Astrocyte of the cerebellum (primary cell): Measurements from ENCODE around the gene LRRC18.

Experiments
- DNase-seq: peaks from one replicate; pipeline ENCODE4 v3.0.0-alpha.2; 2011; ENCODE audit warnings: low read depth
- H3K4me3 ChIP-seq: 2 replicates; pipeline ENCODE4 v1.5.1; 2011; ENCODE audit warnings: mild to moderate bottlenecking, low read depth, low read length, moderate library complexity
- CTCF ChIP-seq: IDR thresholded peaks from 2 replicates; pipeline ENCODE4 v1.5.1; 2012; ENCODE audit warnings: low read length, low read depth, moderate library complexity, mild to moderate bottlenecking; ENCODE audit errors: missing control alignments
- in situ Hi-C: cut with HindIII; loops from 2 replicates; pipeline ENCODE4 v1.10.0; 2017; ENCODE audit warnings: low sequenced_read_pairs

The LRRC18 gene

GRCh38 chr10:48934672-48935501 lies 4.8 kb downstream of the LRRC18 start:
- in situ Hi-C loops, result no loop called here
- H3K4me3 ChIP-seq, result no peak overlapping the region
- DNase-seq, result no peak
- TF ChIP-seq CTCF, result no peak

GRCh38 chr10:48932831-48933664 lies 6.6 kb downstream of the LRRC18 start:
- DNase-seq, result no peak
- no peak for TF ChIP-seq CTCF
- no peak overlapping the region for H3K4me3 ChIP-seq
- in situ Hi-C loops, result no loop called here

GRCh38 chr10:48931188-48931587 lies 8.5 kb downstream of the LRRC18 start:
- TF ChIP-seq CTCF, result no peak
- no peak overlapping the region for H3K4me3 ChIP-seq
- DNase-seq, result no peak
- in situ Hi-C loops, result no loop called here

- TF ChIP-seq CTCF, result no peak
- in situ Hi-C loops, result no loop called here
- no peak overlapping the region for H3K4me3 ChIP-seq
- DNase-seq, result no peak
Measured at GRCh38 chr10:48929413-48929990, 10.1 kb downstream of the LRRC18 start.

- no peak for DNase-seq
- no peak overlapping the region for H3K4me3 ChIP-seq
- in situ Hi-C loops, result no loop called here
- TF ChIP-seq CTCF, result no peak
Measured at GRCh38 chr10:48926764-48927540, 12.7 kb downstream of the LRRC18 start.

- DNase-seq, result no peak
- in situ Hi-C loops, result no loop called here
- no peak overlapping the region for H3K4me3 ChIP-seq
- no peak for TF ChIP-seq CTCF
Measured at GRCh38 chr10:48926255-48926654, 13.4 kb downstream of the LRRC18 start.
